Measurements from ENCODE around the gene RXRA.

DNA sequence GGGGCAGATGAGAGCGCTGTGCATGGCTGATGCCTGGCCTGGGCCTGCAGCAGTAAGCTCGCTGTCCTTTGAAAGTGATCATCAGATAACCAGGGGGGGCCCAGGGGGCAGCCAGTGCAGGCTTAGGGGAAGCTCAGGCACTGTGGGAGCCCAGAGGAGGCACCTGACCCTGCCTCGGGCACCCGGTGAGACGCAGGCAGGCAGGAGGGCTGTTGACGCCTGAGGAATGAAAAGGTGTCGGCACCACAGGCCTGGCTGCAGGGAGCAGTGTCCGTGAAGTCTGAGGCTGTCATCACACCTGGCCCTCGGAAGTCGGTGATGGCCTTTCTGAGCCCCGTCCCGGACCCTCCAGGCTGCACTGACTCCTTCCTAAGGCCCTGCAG, 84.6 kb downstream of the RXRA start:
- TF ChIP-seq, protein P1, sequence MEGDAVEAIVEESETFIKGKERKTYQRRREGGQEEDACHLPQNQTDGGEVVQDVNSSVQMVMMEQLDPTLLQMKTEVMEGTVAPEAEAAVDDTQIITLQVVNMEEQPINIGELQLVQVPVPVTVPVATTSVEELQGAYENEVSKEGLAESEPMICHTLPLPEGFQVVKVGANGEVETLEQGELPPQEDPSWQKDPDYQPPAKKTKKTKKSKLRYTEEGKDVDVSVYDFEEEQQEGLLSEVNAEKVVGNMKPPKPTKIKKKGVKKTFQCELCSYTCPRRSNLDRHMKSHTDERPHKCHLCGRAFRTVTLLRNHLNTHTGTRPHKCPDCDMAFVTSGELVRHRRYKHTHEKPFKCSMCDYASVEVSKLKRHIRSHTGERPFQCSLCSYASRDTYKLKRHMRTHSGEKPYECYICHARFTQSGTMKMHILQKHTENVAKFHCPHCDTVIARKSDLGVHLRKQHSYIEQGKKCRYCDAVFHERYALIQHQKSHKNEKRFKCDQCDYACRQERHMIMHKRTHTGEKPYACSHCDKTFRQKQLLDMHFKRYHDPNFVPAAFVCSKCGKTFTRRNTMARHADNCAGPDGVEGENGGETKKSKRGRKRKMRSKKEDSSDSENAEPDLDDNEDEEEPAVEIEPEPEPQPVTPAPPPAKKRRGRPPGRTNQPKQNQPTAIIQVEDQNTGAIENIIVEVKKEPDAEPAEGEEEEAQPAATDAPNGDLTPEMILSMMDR (IDR thresholded peaks at IDR 0.05; ENCODE audit: low read depth, low read length, missing input control): no peak
- TF ChIP-seq EGR1 (IDR thresholded peaks at IDR 0.05; ENCODE audit: low read depth in 2 of 2) (no peak), YY1 (IDR thresholded peaks at IDR 0.05) (no peak), TAF1 (conservative IDR thresholded peaks at IDR 0.05) (no peak), JUND (IDR thresholded peaks at IDR 0.05) (no peak), RAD21 (IDR thresholded peaks at IDR 0.05) (no peak)
- TF ChIP-seq, protein P2, sequence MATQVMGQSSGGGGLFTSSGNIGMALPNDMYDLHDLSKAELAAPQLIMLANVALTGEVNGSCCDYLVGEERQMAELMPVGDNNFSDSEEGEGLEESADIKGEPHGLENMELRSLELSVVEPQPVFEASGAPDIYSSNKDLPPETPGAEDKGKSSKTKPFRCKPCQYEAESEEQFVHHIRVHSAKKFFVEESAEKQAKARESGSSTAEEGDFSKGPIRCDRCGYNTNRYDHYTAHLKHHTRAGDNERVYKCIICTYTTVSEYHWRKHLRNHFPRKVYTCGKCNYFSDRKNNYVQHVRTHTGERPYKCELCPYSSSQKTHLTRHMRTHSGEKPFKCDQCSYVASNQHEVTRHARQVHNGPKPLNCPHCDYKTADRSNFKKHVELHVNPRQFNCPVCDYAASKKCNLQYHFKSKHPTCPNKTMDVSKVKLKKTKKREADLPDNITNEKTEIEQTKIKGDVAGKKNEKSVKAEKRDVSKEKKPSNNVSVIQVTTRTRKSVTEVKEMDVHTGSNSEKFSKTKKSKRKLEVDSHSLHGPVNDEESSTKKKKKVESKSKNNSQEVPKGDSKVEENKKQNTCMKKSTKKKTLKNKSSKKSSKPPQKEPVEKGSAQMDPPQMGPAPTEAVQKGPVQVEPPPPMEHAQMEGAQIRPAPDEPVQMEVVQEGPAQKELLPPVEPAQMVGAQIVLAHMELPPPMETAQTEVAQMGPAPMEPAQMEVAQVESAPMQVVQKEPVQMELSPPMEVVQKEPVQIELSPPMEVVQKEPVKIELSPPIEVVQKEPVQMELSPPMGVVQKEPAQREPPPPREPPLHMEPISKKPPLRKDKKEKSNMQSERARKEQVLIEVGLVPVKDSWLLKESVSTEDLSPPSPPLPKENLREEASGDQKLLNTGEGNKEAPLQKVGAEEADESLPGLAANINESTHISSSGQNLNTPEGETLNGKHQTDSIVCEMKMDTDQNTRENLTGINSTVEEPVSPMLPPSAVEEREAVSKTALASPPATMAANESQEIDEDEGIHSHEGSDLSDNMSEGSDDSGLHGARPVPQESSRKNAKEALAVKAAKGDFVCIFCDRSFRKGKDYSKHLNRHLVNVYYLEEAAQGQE (IDR thresholded peaks at IDR 0.05): no peak
